HepG2 (cell line): ENCODE data around the gene CACNA1G. TPM values are rescaled to one million over a fixed set of nuclear protein-coding genes. Genes with fewer than 3 reads are reported as not detected.
A peak's percentile ranks its signal among the peaks of the same experiment; 100 is the strongest.

ENCODE experiments used
- ATF6 ChIP-seq: sonication (generic); formaldehyde crosslinking; conservative IDR thresholded peaks from 2 replicates; pipeline ENCODE4 v1.4.0; 2020; ENCODE audit warnings: missing genetic modification reagents
- GRHL1 ChIP-seq: sonication (generic); formaldehyde crosslinking; conservative IDR thresholded peaks from 2 replicates; pipeline ENCODE4 v1.8.0; 2022; ENCODE audit warnings: missing genetic modification reagents
- HCFC1 ChIP-seq: fragments of 150-350 bp; IDR thresholded peaks from 2 replicates; pipeline ENCODE4 v1.6.1; 2014; ENCODE audit warnings: low read depth, low read length
- HNF4A ChIP-seq: sonication (generic); formaldehyde crosslinking; IDR thresholded peaks from 2 replicates; pipeline ENCODE4 v1.4.0; 2020; ENCODE audit warnings: missing genetic modification reagents
- SALL2 ChIP-seq: sonication (generic); formaldehyde crosslinking; IDR thresholded peaks from 2 replicates; pipeline ENCODE4 v1.8.1; 2023; ENCODE audit warnings: mild to moderate bottlenecking, missing genetic modification reagents, inconsistent platforms
- SOX6 ChIP-seq, 2 experiments: fragments of 450-650 bp in 1 of 2; sonication (generic) in 1 of 2; formaldehyde crosslinking in 1 of 2; IDR thresholded peaks; 2 replicates each; pipeline versions ENCODE4 v1.4.0 to v1.6.1; 2017 to 2020; ENCODE audit warnings: antibody characterized with exemption in 1 of 2, mild to moderate bottlenecking in 1 of 2, missing genetic modification reagents in 1 of 2
- TCF12 ChIP-seq, 2 experiments: fragments of 450-650 bp in 1 of 2; sonication (generic) in 1 of 2; formaldehyde crosslinking in 1 of 2; IDR thresholded peaks; 2 replicates each; pipeline versions ENCODE4 v1.6.1 to v1.8.0; 2017 to 2022; ENCODE audit warnings: antibody characterized with exemption in 1 of 2, mild to moderate bottlenecking in 1 of 2, missing genetic modification reagents in 1 of 2, moderate library complexity in 1 of 2
- ZBTB49 ChIP-seq: sonication (generic); formaldehyde crosslinking; IDR thresholded peaks from 2 replicates; pipeline ENCODE4 v1.4.0; 2020; ENCODE audit warnings: missing genetic modification reagents, borderline replicate concordance
- ZMYM2 ChIP-seq: sonication (generic); formaldehyde crosslinking; IDR thresholded peaks from 2 replicates; pipeline ENCODE4 v1.8.0; 2022; ENCODE audit warnings: mild to moderate bottlenecking, missing genetic modification reagents
- ZNF160 ChIP-seq: sonication (generic); formaldehyde crosslinking; IDR thresholded peaks from 2 replicates; pipeline ENCODE4 v1.8.0; 2022; ENCODE audit warnings: mild to moderate bottlenecking, inconsistent platforms, missing genetic modification reagents
- ZNF3 ChIP-seq: IDR thresholded peaks from 2 replicates; pipeline ENCODE4 v1.7.0; 2017; ENCODE audit warnings: inconsistent platforms
- ZNF33A ChIP-seq: sonication (generic); formaldehyde crosslinking; IDR thresholded peaks from 2 replicates; pipeline ENCODE4 v1.5.1; 2020; ENCODE audit warnings: missing genetic modification reagents, mild to moderate bottlenecking, moderate library complexity, borderline replicate concordance
- ZNF547 ChIP-seq: sonication (generic); formaldehyde crosslinking; IDR thresholded peaks from 2 replicates; pipeline ENCODE4 v1.5.1; 2020; ENCODE audit warnings: mild to moderate bottlenecking, missing genetic modification reagents
- ZNF788 ChIP-seq: sonication (generic); formaldehyde crosslinking; IDR thresholded peaks from 2 replicates; pipeline ENCODE4 v1.5.0; 2020; ENCODE audit warnings: mild to moderate bottlenecking, missing genetic modification reagents, borderline replicate concordance
- polyA plus RNA-seq, 8 experiments: library from polyadenylated mRNA; depleted of rRNA in 3 of 8; stranded (reverse) in 7 of 8; unstranded in 1 of 8; fragments of >200 nt; fragmentation: Illumina TruSeq in 4 of 8; extraction: Trizol in 4 of 8; gene quantifications; 2 replicates each; pipeline versions ENCODE4 v1.2.1 to v1.2.3, GENCODE V29; 2011 to 2016; ENCODE audit warnings: low read depth in 4 of 8, missing spikeins in 1 of 8, mixed read lengths in 1 of 8; ENCODE audit not compliant: insufficient read depth in 1 of 8
- total RNA-seq, 5 experiments: library from RNA; depleted of rRNA; stranded (reverse); fragments of >200 nt; fragmentation: Illumina TruSeq; extraction: Trizol; gene quantifications; 2 replicates each; pipeline ENCODE4 v1.2.3, GENCODE V29; 2016; ENCODE audit warnings: low read depth in 1 of 5

Gene CACNA1G
- total and polyA plus RNA-seq, 2 of the 13 experiments (the other 11 are each of a cell fraction or from before 2014, with no cell fraction given) = 0.02 TPM; not detected in 1

DNA sequence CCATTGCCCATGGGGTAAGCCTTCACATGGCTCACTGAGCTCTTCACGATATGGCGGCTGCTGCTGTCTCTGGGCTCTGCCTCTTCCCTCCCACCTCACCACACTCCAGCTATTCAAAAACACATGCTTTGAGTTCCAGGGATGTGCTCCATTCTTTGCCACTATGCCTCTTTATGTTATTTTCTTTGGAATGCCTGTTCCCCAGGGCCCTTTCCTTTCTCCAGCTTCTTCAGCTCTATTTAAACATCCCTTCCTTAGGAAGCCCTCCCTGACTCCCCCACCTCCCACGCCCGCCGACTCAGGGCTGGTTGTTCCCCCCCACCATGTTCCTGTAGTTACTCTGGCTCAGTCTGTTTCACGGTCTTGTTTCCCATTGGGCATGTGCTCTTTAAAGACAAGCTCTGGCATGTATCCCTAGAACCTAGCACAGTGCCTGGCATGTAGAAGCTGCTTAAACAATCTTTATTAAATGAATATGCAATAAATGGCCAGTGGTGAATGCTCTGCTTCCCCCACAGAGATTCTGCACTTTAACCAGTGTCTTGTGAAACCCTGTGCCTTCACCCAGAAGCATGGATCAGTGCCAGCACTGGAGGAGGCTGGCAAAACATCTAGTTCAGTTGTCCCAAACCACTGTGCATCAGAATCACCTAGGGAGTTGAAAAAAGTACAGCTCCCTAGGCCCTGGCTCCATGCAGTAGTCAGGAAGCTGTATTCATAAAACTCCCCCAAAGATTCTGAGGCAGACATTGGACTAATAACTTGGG is 45.4 kb upstream of the CACNA1G start (continued):
- no peak for TF ChIP-seq ZBTB49 (CRISPR knock-in tag)
- TF ChIP-seq ZNF788 (CRISPR knock-in tag) = no peak
- TF ChIP-seq SALL2 (CRISPR knock-in tag) = no peak
- no peak for TF ChIP-seq ZNF33A (CRISPR knock-in tag)
- TF ChIP-seq TCF12 (IDR thresholded peaks at IDR 0.05) = no peak
- TF ChIP-seq TCF12 (CRISPR knock-in tag; IDR thresholded peaks at IDR 0.05) = no peak
- TF ChIP-seq HCFC1 = no peak
- TF ChIP-seq ZNF547 = no peak
- no peak for TF ChIP-seq ZMYM2 (CRISPR knock-in tag)
- TF ChIP-seq ZNF3 (CRISPR knock-in tag) = 0 out of 2 replicates have a peak, but pooled peaks have one; percentile 38
- peak; percentile 61 for TF ChIP-seq HNF4A
- TF ChIP-seq SOX6 (IDR thresholded peaks at IDR 0.05) = no peak
- TF ChIP-seq SOX6 (CRISPR knock-in tag; IDR thresholded peaks at IDR 0.05) = 0 out of 2 replicates have a peak, but pooled peaks have one; percentile 21
- no peak for TF ChIP-seq ZNF160 (CRISPR knock-in tag)
- no peak for TF ChIP-seq GRHL1 (CRISPR knock-in tag)
- TF ChIP-seq ATF6 = no peak
